Measurements from ENCODE around the gene ANKRD44.

Gene ANKRD44

DNA sequence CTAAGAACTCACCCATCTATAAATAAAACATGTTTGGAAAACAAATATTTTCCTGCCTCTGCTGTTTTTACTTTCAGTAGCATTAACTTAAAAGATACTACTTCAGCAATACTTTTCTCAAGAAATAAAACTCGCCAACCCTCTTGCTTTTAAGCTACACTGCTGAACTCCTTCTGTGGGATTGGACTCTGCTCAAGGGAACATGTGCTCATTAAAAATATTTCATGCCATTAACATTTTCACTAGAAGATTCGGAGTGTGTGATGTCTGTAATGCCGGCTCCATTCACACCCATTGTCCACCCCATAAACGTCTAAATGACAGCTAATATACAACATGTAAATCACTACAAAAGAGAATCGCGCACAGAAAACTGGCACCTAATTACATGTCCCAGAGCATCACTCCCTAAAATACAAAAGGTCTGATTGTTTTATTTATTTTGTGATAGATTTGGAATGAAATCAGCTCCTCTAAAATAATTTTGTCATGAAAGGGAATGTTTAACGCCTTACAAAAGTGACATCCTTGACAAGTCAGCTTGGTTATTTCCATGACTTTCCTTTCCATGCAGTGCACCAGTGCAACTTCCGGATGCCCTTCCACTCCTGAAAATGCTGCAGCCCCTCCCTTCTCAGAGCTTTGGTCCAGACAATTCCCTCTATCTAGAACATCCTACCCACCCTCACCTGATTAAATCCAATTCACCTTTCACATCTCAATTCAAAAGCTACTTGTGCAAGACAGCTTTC, 73.1 kb downstream of the ANKRD44 start:
- no peak for DNase-seq (ENCODE audit: low read depth)

- DNase-seq (ENCODE audit: low read depth) = no peak
Observed at GRCh38 chr2:197236816-197237215, 73.8 kb downstream of the ANKRD44 start.

DNA sequence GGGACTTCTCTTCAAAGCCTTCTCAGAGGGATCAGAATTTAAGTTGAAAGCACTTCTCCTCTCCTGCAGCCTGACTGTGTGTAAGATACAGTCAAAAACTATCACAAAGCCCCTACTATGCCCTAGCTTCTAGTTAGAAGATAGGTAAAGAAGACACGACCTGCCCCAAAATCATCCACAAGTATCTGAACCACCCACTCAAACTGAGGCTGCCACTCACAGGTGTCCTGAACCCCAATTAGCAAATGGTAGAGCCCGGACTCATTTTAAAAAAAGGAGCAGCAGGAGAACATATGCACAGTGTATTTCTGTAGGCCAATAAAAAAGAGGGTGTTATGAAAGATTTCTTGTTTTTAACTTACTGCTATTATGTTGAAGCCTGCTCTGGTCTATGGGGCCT, 74.4 kb downstream of the ANKRD44 start:
- no peak for DNase-seq (ENCODE audit: low read depth)

- no peak for DNase-seq (ENCODE audit: low read depth)
Observed at GRCh38 chr2:197235711-197236110, 74.9 kb downstream of the ANKRD44 start.

DNA sequence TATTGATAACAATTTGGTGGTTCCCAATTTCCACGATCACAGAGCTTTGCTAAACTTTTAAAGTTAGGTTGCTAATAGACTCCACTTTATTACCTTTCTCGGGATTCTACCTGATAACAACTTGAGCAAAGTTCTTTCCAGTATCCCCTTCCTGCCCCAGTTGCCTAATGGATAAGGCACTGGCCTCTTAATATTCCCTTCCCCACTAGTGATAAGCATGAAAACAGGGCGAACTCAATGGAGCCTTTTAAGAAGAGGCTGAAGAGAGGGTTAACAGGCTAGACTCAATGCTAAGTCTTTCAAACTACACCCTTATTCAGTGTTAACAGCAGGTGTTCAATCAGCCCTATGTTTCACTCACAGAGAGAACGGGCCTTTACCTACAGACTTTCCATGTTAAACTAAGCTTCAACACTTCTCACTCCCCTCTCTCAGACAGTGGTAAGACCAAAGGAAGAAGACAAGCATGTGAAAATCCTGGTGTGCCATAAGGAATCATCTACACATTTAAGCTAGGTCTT, 75.8 kb downstream of the ANKRD44 start:
- no peak for DNase-seq (ENCODE audit: low read depth)

GRCh38 chr2:197233473-197233872, 77.1 kb downstream of the ANKRD44 start:
- no peak for DNase-seq (ENCODE audit: low read depth)

GRCh38 chr2:197232010-197232409, 78.6 kb downstream of the ANKRD44 start:
- no peak for DNase-seq (ENCODE audit: low read depth)

DNA sequence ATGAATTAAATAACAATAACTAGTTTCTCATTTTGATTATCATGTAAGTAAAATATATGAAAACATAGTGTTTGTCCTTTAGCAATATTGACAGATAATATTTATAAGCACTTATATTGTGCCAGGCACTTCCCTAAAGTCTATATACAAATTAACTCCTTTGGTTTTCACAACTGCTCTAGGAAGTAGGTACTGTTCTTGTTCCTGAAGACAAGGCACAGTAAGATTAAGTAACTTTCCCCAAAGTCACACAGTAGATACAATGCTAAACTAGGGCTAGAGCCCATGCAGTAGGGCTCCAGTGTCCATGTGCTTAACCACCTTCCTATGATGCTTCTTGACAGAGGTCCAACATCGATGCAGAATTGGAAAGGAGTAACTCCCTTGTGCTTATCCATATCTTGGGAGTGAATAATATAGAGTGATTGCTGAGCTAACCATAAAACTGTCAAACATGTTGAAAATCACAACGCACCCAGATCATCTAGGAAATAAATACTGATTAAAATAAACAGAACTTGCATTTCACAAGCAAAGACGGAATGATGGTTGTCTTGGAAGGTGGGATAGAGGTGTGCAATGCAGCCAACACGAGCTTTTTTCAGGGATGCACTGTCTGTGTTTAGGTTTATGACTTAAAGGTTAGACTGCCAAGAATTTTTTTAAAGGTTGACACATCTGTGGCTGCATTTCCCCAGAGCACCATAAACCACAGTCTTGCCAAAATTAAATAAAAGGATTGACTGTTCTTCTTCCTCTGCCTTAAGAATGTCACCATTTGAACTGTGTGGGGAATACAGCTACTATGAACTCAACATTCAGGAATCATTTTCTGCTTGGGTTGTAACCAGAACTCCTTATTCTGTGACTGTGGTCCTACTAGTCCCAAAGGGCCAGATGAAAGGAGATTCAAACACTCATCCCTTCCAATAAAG, 80.8 kb downstream of the ANKRD44 start:
- no peak for DNase-seq (ENCODE audit: low read depth)

DNA sequence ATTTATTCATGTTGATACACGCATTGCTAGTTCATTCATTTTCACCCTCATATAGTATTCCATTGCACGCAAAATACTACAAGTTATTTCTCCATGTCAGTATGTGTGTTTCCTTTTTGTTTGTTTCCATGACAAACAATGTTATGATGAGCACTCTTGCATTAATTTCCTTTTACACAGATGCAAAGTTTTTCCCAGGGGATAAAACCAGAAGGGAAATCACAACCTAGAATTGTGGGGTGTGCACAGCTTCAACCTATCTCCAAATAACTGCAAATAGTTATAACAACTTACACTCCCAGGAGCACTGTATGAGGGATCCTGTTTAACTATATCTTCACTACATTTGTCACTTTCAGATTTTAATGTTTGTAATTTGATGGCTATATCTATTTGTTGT, 87.1 kb downstream of the ANKRD44 start:
- no peak for DNase-seq (ENCODE audit: low read depth)

DNA sequence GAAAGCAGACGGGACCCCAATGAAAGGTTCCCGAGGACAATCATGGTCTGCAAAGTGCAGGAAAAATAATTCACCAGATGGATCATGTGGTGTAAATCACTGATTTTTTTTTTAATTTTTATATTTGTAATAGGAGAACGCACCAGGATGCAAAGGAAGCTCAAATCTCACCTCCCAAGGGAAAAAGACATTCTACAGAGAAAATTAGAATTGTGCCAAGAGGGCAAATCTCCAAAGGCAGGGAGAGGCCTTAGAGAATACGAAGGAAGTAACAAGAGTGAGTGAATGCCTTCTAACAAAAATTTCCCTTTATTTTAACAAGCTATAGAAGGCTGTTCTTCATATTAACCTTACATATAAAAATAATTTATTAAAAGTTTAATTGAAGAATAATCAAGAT, 90.9 kb downstream of the ANKRD44 start:
- no peak for DNase-seq (ENCODE audit: low read depth)

- no peak for DNase-seq (ENCODE audit: low read depth)
Observed at GRCh38 chr2:197217541-197217940, 93.0 kb downstream of the ANKRD44 start.

DNA sequence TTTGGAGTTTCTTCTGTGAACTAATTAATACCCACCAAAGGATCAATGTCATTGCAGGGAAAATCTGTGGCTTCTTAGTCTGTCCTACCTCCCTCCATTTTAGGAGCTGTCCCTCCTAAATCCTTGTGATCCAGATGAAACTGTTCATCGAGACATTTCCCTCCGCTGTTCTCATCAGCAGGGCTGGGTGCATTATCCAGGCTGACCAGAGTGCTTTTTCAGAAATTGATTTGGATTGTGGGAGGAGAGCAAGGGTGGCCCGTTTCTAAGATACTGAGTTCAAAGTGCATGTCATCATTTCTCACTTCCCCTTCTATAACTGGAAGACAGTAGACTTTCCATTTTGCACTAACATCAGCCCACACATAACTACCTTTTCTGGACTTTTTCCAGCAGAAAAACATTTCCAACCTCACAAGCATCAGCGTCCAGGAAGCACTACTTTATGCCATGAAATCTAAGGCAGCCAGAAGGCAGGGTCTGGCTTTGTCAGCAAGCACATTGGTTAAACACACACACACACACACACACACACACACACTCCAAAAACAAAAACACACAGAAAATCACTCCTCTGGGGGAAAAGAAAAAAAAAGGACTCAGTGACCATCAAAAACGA, 94.1 kb downstream of the ANKRD44 start:
- DNase-seq (ENCODE audit: low read depth) = no peak

DNA sequence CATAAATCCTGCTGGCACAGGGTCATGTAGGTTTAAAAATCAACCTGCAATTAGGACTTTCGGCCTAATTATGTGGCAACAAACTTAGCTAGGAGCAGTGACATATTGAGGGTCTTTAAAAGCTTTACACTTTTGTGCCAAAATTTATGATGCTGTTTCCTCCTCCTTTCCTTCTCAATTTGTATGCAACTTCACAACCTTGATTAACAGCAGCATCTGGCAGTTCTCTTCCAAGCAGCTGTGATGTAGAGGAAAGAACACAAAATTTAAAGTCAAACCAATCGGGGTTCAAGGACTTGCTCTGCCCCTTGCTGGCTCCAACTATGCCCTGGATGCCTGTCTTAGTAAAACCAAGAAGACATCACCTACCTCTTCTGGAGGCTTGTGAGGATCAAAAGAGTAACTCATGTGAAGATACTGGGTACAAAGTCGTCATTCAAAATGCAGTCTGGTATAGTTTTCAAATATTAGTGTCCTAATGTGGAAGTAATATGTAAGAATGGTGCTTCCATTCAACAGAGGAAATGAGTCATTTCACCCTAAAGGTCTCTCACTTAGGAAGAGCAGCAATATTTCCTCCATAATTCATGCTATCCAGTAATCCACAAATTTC, 94.7 kb downstream of the ANKRD44 start:
- no peak for DNase-seq (ENCODE audit: low read depth)

DNA sequence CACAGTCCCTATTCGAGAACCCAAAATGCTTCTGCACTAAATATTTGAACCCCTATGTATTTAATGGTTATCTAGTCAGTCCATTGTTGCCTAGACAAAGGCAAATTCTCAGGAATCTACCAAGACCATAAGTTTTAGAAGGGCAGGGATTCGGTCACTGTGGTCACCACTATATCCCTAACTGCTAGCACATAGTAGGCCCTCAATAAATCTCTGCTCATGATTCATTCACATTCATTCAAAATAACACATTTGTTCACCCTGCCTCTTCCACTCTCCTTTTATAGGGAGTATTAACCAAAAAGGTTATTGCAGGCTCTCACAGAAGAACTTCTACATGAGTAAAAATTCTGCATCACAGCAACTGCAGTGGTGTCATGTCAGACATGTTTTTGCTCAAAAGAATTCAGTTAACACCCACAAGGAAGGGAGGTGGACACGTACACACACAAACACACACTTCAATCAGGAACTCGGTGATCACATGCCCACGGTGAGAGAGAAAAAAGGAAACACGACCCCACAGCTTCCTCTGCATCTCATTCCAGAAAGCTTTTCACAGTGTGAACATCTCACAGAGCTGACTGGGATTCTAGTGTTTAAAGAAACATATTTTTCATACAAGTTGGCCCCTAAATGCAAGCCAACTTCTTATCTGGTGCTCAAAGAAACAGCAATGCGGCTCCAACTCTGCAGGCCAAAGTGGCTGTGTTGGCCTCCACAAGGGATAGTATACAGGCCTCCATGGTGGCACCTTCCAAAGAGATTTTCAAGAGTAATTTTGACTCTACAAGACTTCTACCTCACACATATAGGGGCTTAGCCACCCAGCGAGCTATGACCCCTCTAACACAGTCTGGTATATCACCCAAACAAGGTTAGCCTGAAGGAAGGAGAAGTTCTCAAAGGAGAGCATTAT, 98.0 kb downstream of the ANKRD44 start:
- DNase-seq (ENCODE audit: low read depth) = no peak

GRCh38 chr2:197211881-197212342, 98.7 kb downstream of the ANKRD44 start:
- DNase-seq (ENCODE audit: low read depth) = no peak

- no peak for DNase-seq (ENCODE audit: low read depth)
Observed at GRCh38 chr2:197210430-197210829, 100.2 kb downstream of the ANKRD44 start.

DNA sequence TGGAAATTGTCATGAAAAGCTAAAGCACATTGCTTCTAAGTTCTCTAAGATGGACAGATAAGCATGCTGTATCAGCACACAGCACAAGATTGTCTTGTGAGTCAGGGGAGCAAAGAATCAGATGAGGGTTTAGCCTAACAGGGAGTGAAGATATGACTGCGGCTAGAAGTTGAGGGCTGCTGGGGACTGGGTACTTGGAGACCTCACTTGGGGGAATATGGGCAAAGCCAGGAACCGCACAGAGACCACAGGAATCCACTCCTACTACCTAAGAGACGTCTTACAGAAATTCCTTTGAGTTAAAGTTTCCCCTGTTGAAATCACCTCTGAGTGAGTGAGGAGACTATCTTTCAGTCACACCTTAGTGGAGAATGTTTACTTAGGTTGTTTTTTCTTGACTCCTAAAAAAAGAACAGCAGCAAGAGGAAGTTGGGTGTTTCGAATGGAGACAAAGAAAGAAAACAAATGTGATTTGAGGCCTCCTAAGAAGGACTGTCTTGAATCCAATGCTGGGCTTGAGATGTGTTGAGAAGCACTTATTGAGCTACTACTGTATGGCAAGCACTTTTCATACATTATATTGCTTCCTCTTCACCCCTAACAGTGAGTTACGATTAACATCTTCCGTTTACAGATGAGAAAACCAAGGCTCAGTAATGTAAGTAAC, 100.7 kb downstream of the ANKRD44 start:
- DNase-seq (ENCODE audit: low read depth) = no peak

DNA sequence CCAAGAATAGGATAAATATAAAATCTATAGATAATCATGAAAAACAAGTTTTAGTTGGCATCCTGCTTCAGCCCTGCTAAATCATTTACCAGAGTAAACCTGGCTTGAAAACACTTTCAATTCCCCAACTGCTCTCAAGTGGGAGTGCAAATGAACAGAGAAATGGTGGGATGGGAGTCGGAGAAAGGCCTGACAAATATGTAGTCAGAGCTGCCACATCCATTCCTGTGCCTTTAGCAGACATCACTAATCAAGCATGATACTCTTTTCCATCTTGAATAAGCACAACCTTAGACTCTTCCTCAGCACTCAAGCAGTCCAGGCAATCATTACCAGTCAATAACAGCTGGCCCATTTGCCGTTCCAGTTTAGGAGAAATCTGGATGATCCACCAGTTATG, 101.3 kb downstream of the ANKRD44 start:
- DNase-seq (ENCODE audit: low read depth) = no peak

GRCh38 chr2:197208841-197209240, 101.7 kb downstream of the ANKRD44 start:
- DNase-seq (ENCODE audit: low read depth) = no peak

GRCh38 chr2:197208024-197208423, 102.6 kb downstream of the ANKRD44 start:
- DNase-seq (ENCODE audit: low read depth) = no peak
